HEK293T (cell line): ENCODE measurements around the gene ST3GAL6.
A peak's percentile ranks its signal among the peaks of the same experiment; 100 is the strongest.

Experiments used
- CTCF ChIA-PET: fragments of 350-600 bp; formaldehyde crosslinking; extraction: SDS; loops from one replicate; lab custom pipeline; 2021; ENCODE audit warnings: antibody characterized with exemption, inconsistent platforms; lab: Yijun Ruan, JAX
- POLR2A ChIA-PET: fragments of 350-600 bp; formaldehyde crosslinking; extraction: SDS; loops from one replicate; lab custom pipeline; 2020; ENCODE audit warnings: antibody characterized with exemption, inconsistent platforms; lab: Yijun Ruan, JAX
- DNase-seq: peaks from one replicate; pipeline ENCODE4 v3.0.0; 2012; ENCODE audit warnings: mixed read lengths; ENCODE audit errors: extremely low spot score
- ARNT ChIP-seq: fragments of 450-650 bp; IDR thresholded peaks from 2 replicates; pipeline ENCODE4 v1.6.1; 2017; ENCODE audit warnings: mild to moderate bottlenecking
- BHLHE40 ChIP-seq: fragments of 450-650 bp; IDR thresholded peaks from 2 replicates; pipeline ENCODE4 v1.6.1; 2016; ENCODE audit warnings: mild to moderate bottlenecking, moderate library complexity, borderline replicate concordance
- CTBP1 ChIP-seq: fragments of 450-650 bp; IDR thresholded peaks from 2 replicates; pipeline ENCODE4 v1.6.1; 2016; ENCODE audit warnings: borderline replicate concordance
- ELF4 ChIP-seq: fragments of 450-650 bp; IDR thresholded peaks from 2 replicates; pipeline ENCODE4 v1.6.1; 2017; ENCODE audit warnings: antibody characterized with exemption
- FOXA1 ChIP-seq: fragments of 450-650 bp; IDR thresholded peaks from 2 replicates; pipeline ENCODE4 v1.6.1; 2016; ENCODE audit warnings: mild to moderate bottlenecking
- FOXK2 ChIP-seq: fragments of 450-650 bp; IDR thresholded peaks from 2 replicates; pipeline ENCODE4 v1.6.1; 2016; ENCODE audit warnings: mild to moderate bottlenecking
- FOXM1 ChIP-seq: fragments of 450-650 bp; IDR thresholded peaks from 2 replicates; pipeline ENCODE4 v1.6.1; 2017; ENCODE audit warnings: mild to moderate bottlenecking, borderline replicate concordance
- HDGF ChIP-seq: fragments of 450-650 bp; IDR thresholded peaks from 2 replicates; pipeline ENCODE4 v1.6.1; 2017; ENCODE audit warnings: antibody characterized with exemption, borderline replicate concordance
- L3MBTL2 ChIP-seq: fragments of 450-650 bp; conservative IDR thresholded peaks from 2 replicates; pipeline ENCODE4 v1.6.1; 2016; ENCODE audit warnings: mild to moderate bottlenecking
- LEF1 ChIP-seq: fragments of 450-650 bp; IDR thresholded peaks from 2 replicates; pipeline ENCODE4 v1.6.1; 2017; ENCODE audit warnings: mild to moderate bottlenecking, borderline replicate concordance
- NFRKB ChIP-seq: fragments of 450-650 bp; IDR thresholded peaks from 2 replicates; pipeline ENCODE4 v1.6.1; 2016; ENCODE audit warnings: mild to moderate bottlenecking, moderate library complexity
- PKNOX1 ChIP-seq: fragments of 450-650 bp; IDR thresholded peaks from 2 replicates; pipeline ENCODE4 v1.6.1; 2016
- SP1 ChIP-seq: fragments of 450-650 bp; IDR thresholded peaks from 2 replicates; pipeline ENCODE4 v1.6.1; 2017
- SUZ12 ChIP-seq: fragments of 450-650 bp; IDR thresholded peaks from 2 replicates; pipeline ENCODE4 v1.6.1; 2016; ENCODE audit warnings: mild to moderate bottlenecking
- TARDBP ChIP-seq: fragments of 450-650 bp; IDR thresholded peaks from 2 replicates; pipeline ENCODE4 v1.6.1; 2016
- ZNF384 ChIP-seq: fragments of 450-650 bp; IDR thresholded peaks from 2 replicates; pipeline ENCODE4 v1.6.1; 2016

The ST3GAL6 gene

GRCh38 chr3:98811048-98811447 lies 47.9 kb downstream of the ST3GAL6 start:
- TF ChIP-seq PKNOX1 (no peak), ELF4 (no peak), SUZ12 (no peak), TARDBP (no peak), HDGF (no peak), CTBP1 (no peak), ZNF384 (no peak), L3MBTL2 (no peak), BHLHE40 (no peak), SP1 (no peak), FOXK2 (no peak), ARNT (no peak), FOXM1 (no peak), NFRKB (no peak), FOXA1 (no peak), LEF1 (no peak)
- no peak for DNase-seq
- ChIA-PET POLR2A (no interaction called here), CTCF (no interaction called here)

- ChIA-PET POLR2A (no interaction called here), CTCF (interaction anchor here (0.6 to 5.5 kb wide), 6 partner anchors 14 to 215 kb away, joined by 3 to 41 read pairs (median 4); no protein-coding TSS in a partner anchor)
- peak; percentile 32 for DNase-seq
- TF ChIP-seq PKNOX1 (no peak), ELF4 (no peak), SP1 (no peak), TARDBP (no peak), CTBP1 (no peak), ZNF384 (no peak), FOXK2 (no peak), SUZ12 (no peak), HDGF (no peak)
Observed at GRCh38 chr3:98812851-98813374, 49.8 kb downstream of the ST3GAL6 start.

GRCh38 chr3:98814817-98815420 lies 51.8 kb downstream of the ST3GAL6 start:
- ChIA-PET CTCF (interaction anchor here (1.1 to 5.5 kb wide), 2 partner anchors 179 to 213 kb away, joined by 7 to 41 read pairs; no protein-coding TSS in a partner anchor), POLR2A (no interaction called here)
- no peak for TF ChIP-seq HDGF
- no peak for TF ChIP-seq FOXK2
- no peak for TF ChIP-seq TARDBP
- TF ChIP-seq ARNT: no peak
- no peak for TF ChIP-seq FOXA1
- no peak for TF ChIP-seq ELF4
- no peak for TF ChIP-seq NFRKB
- TF ChIP-seq LEF1: no peak
- TF ChIP-seq BHLHE40: no peak
- TF ChIP-seq PKNOX1: no peak
- no peak for TF ChIP-seq CTBP1
- DNase-seq: no peak

GRCh38 chr3:98817547-98818041 lies 54.5 kb downstream of the ST3GAL6 start:
- TF ChIP-seq SUZ12: no peak
- no peak for TF ChIP-seq HDGF
- TF ChIP-seq FOXM1: no peak
- no peak for TF ChIP-seq NFRKB
- no peak for TF ChIP-seq CTBP1
- no peak for TF ChIP-seq L3MBTL2
- TF ChIP-seq SP1: no peak
- TF ChIP-seq TARDBP: no peak
- TF ChIP-seq ELF4: no peak
- TF ChIP-seq ARNT: no peak
- no peak for TF ChIP-seq FOXA1
- TF ChIP-seq ZNF384: no peak
- no peak for TF ChIP-seq PKNOX1
- TF ChIP-seq BHLHE40: no peak
- TF ChIP-seq LEF1: no peak
- no peak for TF ChIP-seq FOXK2
- ChIA-PET CTCF (interaction anchor here (0.9 to 5.5 kb wide), 5 partner anchors 168 to 356 kb away, joined by 4 to 41 read pairs (median 5); no protein-coding TSS in a partner anchor), POLR2A (no interaction called here)
- peak; percentile 36 for DNase-seq

GRCh38 chr3:98821063-98821462 lies 57.9 kb downstream of the ST3GAL6 start:
- TF ChIP-seq CTBP1: no peak
- no peak for TF ChIP-seq PKNOX1
- no peak for TF ChIP-seq SUZ12
- TF ChIP-seq LEF1: no peak
- TF ChIP-seq L3MBTL2: no peak
- no peak for TF ChIP-seq SP1
- TF ChIP-seq ZNF384: no peak
- TF ChIP-seq FOXK2: no peak
- TF ChIP-seq HDGF: no peak
- no peak for TF ChIP-seq FOXA1
- no peak for TF ChIP-seq TARDBP
- no peak for TF ChIP-seq BHLHE40
- no peak for TF ChIP-seq FOXM1
- no peak for TF ChIP-seq NFRKB
- no peak for TF ChIP-seq ELF4
- no peak for DNase-seq
- ChIA-PET POLR2A (no interaction called here), CTCF (interaction anchor here (0.7 kb wide), 1 partner anchor 87 kb away, joined by 3 read pairs; no protein-coding TSS in a partner anchor)
